DOHH2 (cell line): ENCODE results near the gene CLMN.

ENCODE experiments used
- H3F3A ChIP-seq: fragments of 200-600 bp; sonication (generic), shearing (Covaris generic); 2 replicates; pipeline ENCODE4 v1.6.0; 2016; ENCODE audit warnings: antibody characterized with exemption, mild to moderate bottlenecking; ENCODE audit not compliant: control insufficient read depth, insufficient read depth
- H3K27ac ChIP-seq: fragments of 200-600 bp; sonication (generic); 2 replicates; pipeline ENCODE4 v1.5.1; 2014; ENCODE audit warnings: low read depth, mild to moderate bottlenecking, low read length, moderate library complexity
- H3K27me3 ChIP-seq: fragments of 200-600 bp; sonication (generic); 2 replicates; pipeline ENCODE4 v1.6.1; 2014; ENCODE audit warnings: mild to moderate bottlenecking, low read length, mixed read lengths; ENCODE audit not compliant: control insufficient read depth
- H3K36me3 ChIP-seq: fragments of 200-600 bp; sonication (generic); 2 replicates; pipeline ENCODE4 v1.6.1; 2014; ENCODE audit warnings: mild to moderate bottlenecking, low read length, moderate library complexity, mixed read lengths; ENCODE audit not compliant: control insufficient read depth
- H3K4me1 ChIP-seq: fragments of 200-600 bp; sonication (generic); 2 replicates; pipeline ENCODE4 v1.6.1; 2014; ENCODE audit warnings: mild to moderate bottlenecking, low read length, mixed read lengths; ENCODE audit not compliant: control insufficient read depth
- H3K4me2 ChIP-seq: fragments of 200-600 bp; sonication (generic); 2 replicates; pipeline ENCODE4 v1.6.0; 2014; ENCODE audit warnings: mild to moderate bottlenecking, low read length, moderate library complexity
- H3K4me3 ChIP-seq: fragments of 200-600 bp; sonication (generic); 2 replicates; pipeline ENCODE4 v1.5.1; 2014; ENCODE audit warnings: mild to moderate bottlenecking, low read length, mixed read lengths
- H3K79me2 ChIP-seq: fragments of 200-600 bp; sonication (generic); 2 replicates; pipeline ENCODE4 v1.6.1; 2014; ENCODE audit warnings: mild to moderate bottlenecking, low read length, mixed read lengths; ENCODE audit not compliant: control insufficient read depth
- H3K9me2 ChIP-seq: fragments of 200-600 bp; sonication (generic); replicated peaks from 2 replicates; pipeline ENCODE4 v1.6.1; 2014; ENCODE audit warnings: mild to moderate bottlenecking, low read length, mixed read lengths; ENCODE audit not compliant: control insufficient read depth
- H3K9me3 ChIP-seq: fragments of 200-600 bp; sonication (generic); 2 replicates; pipeline ENCODE4 v1.6.1; 2014; ENCODE audit warnings: antibody characterized with exemption, low read length, mixed read lengths; ENCODE audit not compliant: control insufficient read depth, insufficient read depth
- H4K20me1 ChIP-seq: fragments of 200-600 bp; sonication (generic); 2 replicates; pipeline ENCODE4 v1.6.0; 2014; ENCODE audit warnings: low read depth, mild to moderate bottlenecking, antibody characterized with exemption, low read length, moderate library complexity; ENCODE audit not compliant: control insufficient read depth, insufficient read depth
- EZH2phosphoT487 ChIP-seq: fragments of 200-600 bp; sonication (generic); IDR thresholded peaks from 2 replicates; pipeline ENCODE4 v1.6.1; 2017; ENCODE audit warnings: borderline replicate concordance, mild to moderate bottlenecking, antibody characterized with exemption, low read length, moderate library complexity, mixed read lengths
- TF ChIP-seq, protein P1 (sequence below): fragments of 200-600 bp; sonication (generic); IDR thresholded peaks from one replicate; pipeline ENCODE4 v1.5.1; 2014; ENCODE audit warnings: antibody characterized with exemption, mild to moderate bottlenecking, low read depth, low read length; ENCODE audit not compliant: poor library complexity, severe bottlenecking

The CLMN gene

DNA sequence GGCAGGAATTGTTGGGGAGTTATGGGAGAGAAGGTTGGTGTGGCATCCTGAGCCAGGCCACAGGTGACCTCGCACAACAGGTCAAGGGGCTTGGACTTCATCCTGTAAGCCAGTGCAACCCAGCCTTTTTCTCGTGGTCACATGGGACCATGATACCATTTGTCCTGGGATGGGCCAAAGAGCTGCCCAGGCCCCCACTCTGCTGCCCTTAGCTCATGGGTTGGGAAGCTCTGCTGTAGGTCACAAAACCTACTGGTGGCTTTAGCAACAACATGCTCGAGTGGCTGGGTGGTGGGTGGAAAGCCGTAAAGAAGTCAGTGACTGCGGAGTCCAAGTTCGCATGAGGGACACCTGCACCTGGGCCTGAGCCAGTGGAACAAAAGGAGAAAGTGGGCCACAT is 4.6 kb downstream of the CLMN start:
- Histone ChIP-seq H3K9me2 (no peaks in the 10 kb centered on the region), H3K4me3 (no peak overlapping the region), H3K79me2 (no peaks in the 10 kb centered on the region), H4K20me1 (no peaks in the 10 kb centered on the region), H3F3A (no peaks in the 10 kb centered on the region), H3K9me3 (no peaks in the 10 kb centered on the region), H3K36me3 (no peaks in the 10 kb centered on the region), H3K27ac (no peak overlapping the region), H3K27me3 (peaks cover 61% of the 10 kb centered on the region), H3K4me1 (peaks cover 9% of the 10 kb centered on the region), H3K4me2 (no peak overlapping the region)
- TF ChIP-seq, protein P1, sequence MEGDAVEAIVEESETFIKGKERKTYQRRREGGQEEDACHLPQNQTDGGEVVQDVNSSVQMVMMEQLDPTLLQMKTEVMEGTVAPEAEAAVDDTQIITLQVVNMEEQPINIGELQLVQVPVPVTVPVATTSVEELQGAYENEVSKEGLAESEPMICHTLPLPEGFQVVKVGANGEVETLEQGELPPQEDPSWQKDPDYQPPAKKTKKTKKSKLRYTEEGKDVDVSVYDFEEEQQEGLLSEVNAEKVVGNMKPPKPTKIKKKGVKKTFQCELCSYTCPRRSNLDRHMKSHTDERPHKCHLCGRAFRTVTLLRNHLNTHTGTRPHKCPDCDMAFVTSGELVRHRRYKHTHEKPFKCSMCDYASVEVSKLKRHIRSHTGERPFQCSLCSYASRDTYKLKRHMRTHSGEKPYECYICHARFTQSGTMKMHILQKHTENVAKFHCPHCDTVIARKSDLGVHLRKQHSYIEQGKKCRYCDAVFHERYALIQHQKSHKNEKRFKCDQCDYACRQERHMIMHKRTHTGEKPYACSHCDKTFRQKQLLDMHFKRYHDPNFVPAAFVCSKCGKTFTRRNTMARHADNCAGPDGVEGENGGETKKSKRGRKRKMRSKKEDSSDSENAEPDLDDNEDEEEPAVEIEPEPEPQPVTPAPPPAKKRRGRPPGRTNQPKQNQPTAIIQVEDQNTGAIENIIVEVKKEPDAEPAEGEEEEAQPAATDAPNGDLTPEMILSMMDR = no peak
- TF ChIP-seq EZH2phosphoT487 = no peak

DNA sequence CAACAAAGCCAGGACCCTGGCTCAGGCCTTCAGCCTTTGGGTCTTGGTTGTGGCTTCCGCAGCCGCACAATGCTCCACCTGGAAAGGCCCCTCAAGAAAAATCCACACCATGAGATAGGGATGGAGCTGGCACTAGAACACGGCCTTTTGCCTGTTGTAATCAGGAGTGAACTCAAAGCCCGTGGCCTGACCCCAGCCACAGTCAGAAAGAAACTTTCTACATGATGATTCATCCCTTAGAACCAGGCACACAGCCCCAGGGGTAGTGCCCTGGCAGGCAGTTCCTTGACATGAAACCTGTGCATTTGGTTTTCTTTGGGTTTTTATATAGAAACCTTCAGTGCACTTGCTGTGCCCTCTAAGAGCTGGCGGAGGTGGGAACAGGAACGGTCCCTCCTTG is 5.1 kb downstream of the CLMN start:
- H3K4me3 ChIP-seq = no peak overlapping the region

DNA sequence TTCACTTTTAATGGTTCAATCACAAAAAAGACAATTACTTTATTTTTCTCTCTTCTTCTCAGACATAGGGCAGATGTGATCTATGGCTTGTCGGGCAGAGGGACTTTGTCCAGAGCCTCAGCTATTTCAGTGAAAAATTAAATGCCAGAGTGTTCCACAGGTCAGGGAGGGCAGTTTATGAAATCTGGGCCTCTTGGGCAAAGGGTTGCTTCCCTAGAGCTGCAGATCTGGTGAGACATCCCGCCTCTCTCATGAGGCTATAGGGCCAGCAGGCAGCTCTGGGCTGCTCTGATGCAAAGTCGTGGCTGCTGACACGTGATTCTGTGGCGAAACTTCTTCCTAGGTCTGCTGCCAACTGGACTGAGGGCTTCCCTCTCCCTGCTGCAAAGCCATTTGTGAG is 6.0 kb downstream of the CLMN start:
- Histone ChIP-seq H4K20me1 (no peaks in the 10 kb centered on the region), H3K9me3 (no peaks in the 10 kb centered on the region), H3K4me1 (peaks cover under 1% of the 10 kb centered on the region; the same call in 1 of the 2 replicates), H3K9me2 (no peaks in the 10 kb centered on the region), H3K4me3 (no peak overlapping the region), H3F3A (no peaks in the 10 kb centered on the region), H3K27me3 (peaks cover 50% of the 10 kb centered on the region), H3K4me2 (no peak overlapping the region), H3K27ac (no peak overlapping the region), H3K79me2 (no peaks in the 10 kb centered on the region), H3K36me3 (no peaks in the 10 kb centered on the region)
- TF ChIP-seq EZH2phosphoT487 = no peak
- TF ChIP-seq, protein P1 = no peak

More for the DNA sequence above, 5.1 kb downstream of the CLMN start:
- H4K20me1 ChIP-seq = no peaks in the 10 kb centered on the region
- no peaks in the 10 kb centered on the region for H3F3A ChIP-seq
- peaks cover 9% of the 10 kb centered on the region for H3K4me1 ChIP-seq
- H3K4me2 ChIP-seq = no peak overlapping the region
- no peaks in the 10 kb centered on the region for H3K9me2 ChIP-seq
- peaks cover 59% of the 10 kb centered on the region for H3K27me3 ChIP-seq
- TF ChIP-seq, protein P1 = no peak
- TF ChIP-seq EZH2phosphoT487 = no peak
- H3K9me3 ChIP-seq = no peaks in the 10 kb centered on the region
- H3K79me2 ChIP-seq = no peaks in the 10 kb centered on the region
- H3K27ac ChIP-seq = no peak overlapping the region
- H3K36me3 ChIP-seq = no peaks in the 10 kb centered on the region

DNA sequence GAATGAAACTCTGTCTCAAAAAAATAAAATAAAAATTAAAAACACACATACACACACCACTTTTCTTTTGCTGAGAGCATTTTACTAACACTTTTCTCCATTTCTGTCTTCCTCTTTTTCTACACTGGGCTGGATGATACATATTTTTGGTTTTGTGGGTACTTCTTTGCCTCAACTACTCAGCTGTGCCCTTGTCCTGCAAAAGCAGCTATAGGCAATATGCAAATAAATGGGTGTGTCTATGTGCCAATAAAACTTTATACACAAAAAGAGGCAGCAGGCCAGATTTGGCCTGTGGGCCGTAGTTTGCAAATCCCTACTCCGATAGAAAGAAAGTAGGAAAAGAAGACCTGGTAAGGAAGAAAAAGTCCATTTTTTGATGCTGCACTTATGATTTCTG is 6.5 kb downstream of the CLMN start:
- no peaks in the 10 kb centered on the region for H3K9me2 ChIP-seq
- no peak for TF ChIP-seq EZH2phosphoT487
- TF ChIP-seq, protein P1 = no peak
- no peaks in the 10 kb centered on the region for H3K79me2 ChIP-seq
- peaks cover 45% of the 10 kb centered on the region for H3K27me3 ChIP-seq
- H3K4me3 ChIP-seq = no peak overlapping the region
- H3K36me3 ChIP-seq = no peaks in the 10 kb centered on the region
- no peak overlapping the region for H3K4me2 ChIP-seq
- no peak overlapping the region for H3K27ac ChIP-seq
- no peaks in the 10 kb centered on the region for H4K20me1 ChIP-seq
- no peaks in the 10 kb centered on the region for H3K4me1 ChIP-seq
- no peaks in the 10 kb centered on the region for H3K9me3 ChIP-seq
- H3F3A ChIP-seq = no peaks in the 10 kb centered on the region
